H1 (cell line): ENCODE results near the gene CHTF18. TPM values are rescaled to one million over a fixed set of nuclear protein-coding genes. Genes with fewer than 3 reads are reported as not detected.

Experiments
- CTCF ChIA-PET: fragments of 300-600 bp; sonication (Branson Sonifier 250); formaldehyde crosslinking; loops from one replicate; lab custom pipeline; 2021; ENCODE audit not compliant: partially characterized antibody; lab: Charles Lee
- POLR2A ChIA-PET: fragments of 300-600 bp; sonication (Branson Sonifier 250); formaldehyde crosslinking; loops from one replicate; lab custom pipeline; 2021; ENCODE audit warnings: inconsistent platforms; ENCODE audit not compliant: partially characterized antibody; lab: Charles Lee
- DNase-seq, 2 experiments: peaks; one replicate each; pipeline versions ENCODE4 v3.0.0 to v3.0.0-alpha.2; 2010 to 2022; ENCODE audit warnings: low spot score in 2 of 2, low read depth in 1 of 2, mixed read lengths in 1 of 2
- FAIRE-seq: peaks from 2 replicates; lab custom pipeline; 2011; peaks lifted over from hg19 to GRCh38; lab: Jason Lieb, UNC
- H2AFZ ChIP-seq: 2 replicates; pipeline ENCODE4 v1.8.1; 2012; ENCODE audit warnings: low read length, inconsistent platforms
- H2AK5ac ChIP-seq: 2 replicates; pipeline ENCODE4 v1.6.1; 2013; ENCODE audit warnings: low read depth, low read length
- H2BK120ac ChIP-seq: replicated peaks from 2 replicates; pipeline ENCODE3; 2013; ENCODE audit warnings: low read depth, low read length, inconsistent platforms
- H2BK12ac ChIP-seq: 2 replicates; pipeline ENCODE4 v1.6.1; 2013; ENCODE audit warnings: low read depth, low read length
- H2BK15ac ChIP-seq: 2 replicates; pipeline ENCODE4 v1.6.1; 2013; ENCODE audit warnings: low read length
- H2BK20ac ChIP-seq: 2 replicates; pipeline ENCODE4 v1.6.1; 2013; ENCODE audit warnings: low read length
- H2BK5ac ChIP-seq: 2 replicates; pipeline ENCODE4 v1.6.1; 2013; ENCODE audit warnings: low read depth, low read length
- H3K14ac ChIP-seq: 2 replicates; pipeline ENCODE4 v1.6.1; 2013; ENCODE audit warnings: inconsistent platforms; ENCODE audit not compliant: insufficient read length
- H3K18ac ChIP-seq: 2 replicates; pipeline ENCODE4 v1.6.1; 2013; ENCODE audit warnings: low read length; ENCODE audit errors: extremely low read depth
- H3K23ac ChIP-seq: 2 replicates; pipeline ENCODE4 v1.6.1; 2013; ENCODE audit warnings: inconsistent platforms; ENCODE audit not compliant: insufficient read length
- H3K23me2 ChIP-seq: 2 replicates; pipeline ENCODE4 v1.6.1; 2013; ENCODE audit warnings: low read depth, low read length
- H3K27ac ChIP-seq: 2 replicates; pipeline ENCODE4 v1.6.1; 2011; ENCODE audit warnings: low read depth, low read length, inconsistent platforms
- H3K27me3 ChIP-seq, 4 experiments: replicated peaks in 1 of 4; 1 replicate in 1 of 4; 2 replicates in 3 of 4; pipeline versions ENCODE4 v1.6.1 to v1.8.1; 2011 to 2013; ENCODE audit warnings: low read length in 3 of 4, mild to moderate bottlenecking in 3 of 4, inconsistent platforms in 2 of 4, mixed read lengths in 2 of 4, moderate library complexity in 1 of 4; ENCODE audit not compliant: control insufficient read depth in 3 of 4, insufficient read depth in 3 of 4; ENCODE audit errors: extremely low read depth in 1 of 4
- H3K36me3 ChIP-seq, 4 experiments: 2 replicates each; pipeline versions ENCODE4 v1.6.1 to v1.8.1; 2011 to 2013; ENCODE audit warnings: mild to moderate bottlenecking in 4 of 4, low read length in 3 of 4, moderate library complexity in 2 of 4, control low read depth in 1 of 4, inconsistent platforms in 1 of 4; ENCODE audit not compliant: insufficient read depth in 4 of 4, control insufficient read depth in 2 of 4
- H3K4ac ChIP-seq: replicated peaks from 2 replicates; pipeline ENCODE3; 2013; ENCODE audit warnings: low read length, low read depth, mixed read lengths, inconsistent platforms; ENCODE audit not compliant: insufficient read length
- H3K4me1 ChIP-seq, 4 experiments: replicated peaks in 1 of 4; 1 replicate in 1 of 4; 2 replicates in 3 of 4; pipeline versions ENCODE4 v1.6.1 to v1.8.1; 2011 to 2013; ENCODE audit warnings: low read length in 3 of 4, inconsistent platforms in 2 of 4, mixed read lengths in 1 of 4; ENCODE audit not compliant: insufficient read depth in 4 of 4, control insufficient read depth in 3 of 4
- H3K4me2 ChIP-seq, 2 experiments: 2 replicates each; pipeline versions ENCODE4 v1.6.1 to v1.8.1; 2011 to 2013; ENCODE audit warnings: low read depth in 2 of 2, low read length in 2 of 2, control low read depth in 1 of 2, inconsistent platforms in 1 of 2, mild to moderate bottlenecking in 1 of 2; ENCODE audit not compliant: insufficient read depth in 1 of 2
- H3K4me3 ChIP-seq, 4 experiments: fragments of 200-600, 300-600 bp in 1 of 4; sonication (generic), shearing (Covaris generic), sonication (Bioruptor Twin) in 1 of 4; 2 replicates each; pipeline versions ENCODE4 v1.5.1 to v1.8.1; 2011 to 2016; ENCODE audit warnings: low read length in 4 of 4, low read depth in 3 of 4, control low read depth in 2 of 4, inconsistent platforms in 2 of 4, mild to moderate bottlenecking in 2 of 4, mixed read lengths in 1 of 4, moderate library complexity in 1 of 4; ENCODE audit not compliant: insufficient read depth in 2 of 4; ENCODE audit errors: extremely low read depth in 1 of 4
- H3K56ac ChIP-seq: replicated peaks from 2 replicates; pipeline ENCODE3; 2013; ENCODE audit warnings: low read depth, mild to moderate bottlenecking, mixed read lengths, low read length, inconsistent platforms; ENCODE audit not compliant: insufficient read length
- H3K79me1 ChIP-seq: 2 replicates; pipeline ENCODE4 v1.6.1; 2013; ENCODE audit warnings: low read depth, low read length, control low read depth
- H3K79me2 ChIP-seq, 2 experiments: 2 replicates each; pipeline versions ENCODE4 v1.6.1 to v1.8.1; 2012 to 2013; ENCODE audit warnings: low read length in 2 of 2, mild to moderate bottlenecking in 2 of 2, inconsistent platforms in 1 of 2; ENCODE audit not compliant: insufficient read depth in 2 of 2, control insufficient read depth in 1 of 2
- H3K9ac ChIP-seq, 4 experiments: replicated peaks in 1 of 4; 1 replicate in 1 of 4; 2 replicates in 3 of 4; pipeline versions ENCODE4 v1.6.1 to v1.8.1; 2011 to 2013; ENCODE audit warnings: low read depth in 3 of 4, low read length in 3 of 4, control low read depth in 2 of 4, mild to moderate bottlenecking in 2 of 4, moderate library complexity in 2 of 4, inconsistent platforms in 1 of 4; ENCODE audit errors: extremely low read depth in 1 of 4
- H3K9me3 ChIP-seq, 2 experiments: 2 replicates each; pipeline versions ENCODE4 v1.6.1 to v1.8.1; 2012 to 2013; ENCODE audit warnings: mild to moderate bottlenecking in 2 of 2, moderate library complexity in 2 of 2, control low read depth in 1 of 2, inconsistent platforms in 1 of 2, low read depth in 1 of 2, low read length in 1 of 2, mixed read lengths in 1 of 2; ENCODE audit not compliant: insufficient read depth in 2 of 2
- H4K20me1 ChIP-seq, 2 experiments: replicated peaks in 1 of 2; 2 replicates each; pipeline versions ENCODE3 to v1.8.1; 2011 to 2013; ENCODE audit warnings: inconsistent platforms in 2 of 2, low read length in 2 of 2, mild to moderate bottlenecking in 1 of 2; ENCODE audit not compliant: insufficient read depth in 2 of 2, control insufficient read depth in 1 of 2
- H4K5ac ChIP-seq: 2 replicates; pipeline ENCODE4 v1.6.1; 2013; ENCODE audit warnings: low read length, low read depth, mixed read lengths, inconsistent platforms; ENCODE audit not compliant: insufficient read length
- H4K8ac ChIP-seq: 2 replicates; pipeline ENCODE4 v1.8.0; 2013; ENCODE audit warnings: mild to moderate bottlenecking, moderate library complexity, low read length, inconsistent platforms; ENCODE audit not compliant: insufficient read depth; ENCODE audit errors: extremely low read depth
- H4K91ac ChIP-seq: replicated peaks from 2 replicates; pipeline ENCODE3; 2013; ENCODE audit warnings: low read length, mixed read lengths, inconsistent platforms; ENCODE audit not compliant: insufficient read length
- BACH1 ChIP-seq: IDR thresholded peaks from 2 replicates; pipeline ENCODE4 v1.6.1; 2012; ENCODE audit warnings: low read length, improper control_type of control experiment
- RBBP5 ChIP-seq: IDR thresholded peaks from 2 replicates; pipeline ENCODE4 v1.7.1; 2012; ENCODE audit warnings: low read depth, mild to moderate bottlenecking, inconsistent platforms, low read length, moderate library complexity, borderline replicate concordance
- ZNF274 ChIP-seq: IDR thresholded peaks from 2 replicates; pipeline ENCODE4 v1.7.0; 2012; ENCODE audit warnings: low read length, borderline replicate concordance; ENCODE audit errors: extremely low read depth
- WGBS, 2 experiments: shearing (Covaris generic) in 1 of 2; methylation state at CpG; one replicate each; pipeline versions ENCODE4 v1.1.6 to v1.1.7; 2013 to 2015; ENCODE audit warnings: low lambda C conversion rate in 2 of 2, mixed read lengths in 2 of 2, inconsistent platforms in 1 of 2, low coverage in 1 of 2, missing lambda C conversion rate in 1 of 2; ENCODE audit not compliant: insufficient replicate concordance in 2 of 2, insufficient coverage in 1 of 2, insufficient read length in 1 of 2; ENCODE audit errors: extremely low coverage in 1 of 2, missing lambda C conversion rate in 1 of 2; 5-methylcytosine and 5-hydroxymethylcytosine counted together
- polyA plus RNA-seq, 7 experiments: library from polyadenylated mRNA; depleted of rRNA in 3 of 7; stranded (reverse) in 5 of 7; unstranded in 2 of 7; fragments of >200 nt in 5 of 7; fragments of 200-250 nt in 2 of 7; gene quantifications; 1 replicate in 5 of 7; 2 replicates in 1 of 7; 4 replicates in 1 of 7; pipeline versions ENCODE4 v1.2.1 to v1.2.3, GENCODE V29; 2011 to 2013; ENCODE audit warnings: missing spikeins in 2 of 7, mixed read lengths in 2 of 7
- total RNA-seq: library from RNA; stranded (reverse); fragmentation: NEBNext Ultra II Directional; extraction: Animal tissue kit (Norgen Biotek cat#: 25700); gene quantifications from 2 replicates; pipeline ENCODE4 v1.2.1, GENCODE V29; 2021

The CHTF18 gene
- total and polyA plus RNA-seq, 2 of the 8 experiments (the other 6 are each of a cell fraction or from before 2014, with no cell fraction given) = 75.3 to 104 TPM

- Histone ChIP-seq H3K4me1 (peaks cover 0 to 9% (median 4%) of the 10 kb centered on the region in 4 experiments; a peak in 5 of 7 replicates), H4K8ac (peak overlapping the region; percentile 89), H3K4me2 (peak overlapping the region; percentile 70 to 80), H3K14ac (no peak overlapping the region), H2BK20ac (no peak overlapping the region), H4K5ac (peak overlapping the region; percentile 40), H3K79me2 (no peaks in the 10 kb centered on the region), H2AK5ac (no peak overlapping the region), H3K23ac (no peak overlapping the region), H3K18ac (no peak overlapping the region), H4K20me1 (peaks cover 0 to 2% of the 10 kb centered on the region in 2 experiments), H3K56ac (peak overlapping the region; percentile 46), H2BK5ac (no peak overlapping the region), H3K4me3 (peak overlapping the region; percentile 62 to 90 (median 81)), H3K9ac (peak overlapping the region; percentile 3 to 81 (median 48); a peak in 4 of 7 replicates), H2BK15ac (no peak overlapping the region), H3K9me3 (no peaks in the 10 kb centered on the region), H3K27me3 (no peaks in the 10 kb centered on the region), H4K91ac (no peak overlapping the region), H3K27ac (peak overlapping the region; percentile 5; the same call in 1 of the 2 replicates), H3K4ac (no peak overlapping the region), H3K23me2 (peaks cover 7% of the 10 kb centered on the region; the same call in 1 of the 2 replicates), H3K79me1 (no peaks in the 10 kb centered on the region), H3K36me3 (peaks cover 0 to 3% (median 0%) of the 10 kb centered on the region in 4 experiments; a peak in 1 of 8 replicates)
- CTCF ChIA-PET = interaction anchor here (1.0 to 35.8 kb wide), 7 partner anchors 10 to 67 kb away, joined by 3 to 977 read pairs (median 12); partner anchors contain the start of genes ANTKMT, CCDC78, CHTF18 and FBXL16
- WGBS, 2 experiments = 5% methylated on average over 14 of the region's 22 CpGs; no CpG with 5 or more reads in 1 of the 2 experiments
- no peak for FAIRE-seq
- no peak for DNase-seq
- POLR2A ChIA-PET = interaction anchor here (0.8 to 6.3 kb wide), 17 partner anchors 9 to 60 kb away, joined by 3 to 39 read pairs (median 4); partner anchors contain the start of genes CCDC78, GNG13, MSLN and STUB1
- 0 out of 2 replicates have a peak, but pooled peaks have one; percentile 0 for TF ChIP-seq BACH1
- TF ChIP-seq ZNF274 = no peak
- TF ChIP-seq RBBP5 = 0 out of 2 replicates have a peak, but pooled peaks have one; percentile 20
- TF ChIP-seq, all 59 proteins: peak for 2
- Histone ChIP-seq H2BK120ac (no peak overlapping the region), H2AFZ (no peak overlapping the region), H2BK12ac (no peak overlapping the region)
Measured at GRCh38 chr16:740459-740763, 48.0 kb upstream of the CHTF18 start.
